Activated T-cell treated with anti-CD3 and anti-CD28 coated beads, Interleukin-2, amount 50 U/mL, for 48 hours (primary cell): ENCODE measurements around the gene CD300E.
"Not testable (repeated sequence)": the region's sequence is repeated elsewhere in the genome, so short reads cannot be mapped to it uniquely, and the experiment has no call there.

ENCODE experiments used
- DNase-seq, 2 experiments: peaks; one replicate each; pipeline ENCODE4 v3.0.0-alpha.2; 2020

The CD300E gene, protein sequence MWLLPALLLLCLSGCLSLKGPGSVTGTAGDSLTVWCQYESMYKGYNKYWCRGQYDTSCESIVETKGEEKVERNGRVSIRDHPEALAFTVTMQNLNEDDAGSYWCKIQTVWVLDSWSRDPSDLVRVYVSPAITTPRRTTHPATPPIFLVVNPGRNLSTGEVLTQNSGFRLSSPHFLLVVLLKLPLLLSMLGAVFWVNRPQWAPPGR

GRCh38 chr17:74623693-74624093 lies at the start of gene CD300E:
CD300E (minus strand) TSS chr17:74623738; CDS start chr17:74623621, 117 bp downstream.
- DNase-seq, result no peak

- DNase-seq, result peak; percentile 77 to 84
Observed at GRCh38 chr17:74671031-74671771, 47.7 kb upstream of the CD300E start.

DNA sequence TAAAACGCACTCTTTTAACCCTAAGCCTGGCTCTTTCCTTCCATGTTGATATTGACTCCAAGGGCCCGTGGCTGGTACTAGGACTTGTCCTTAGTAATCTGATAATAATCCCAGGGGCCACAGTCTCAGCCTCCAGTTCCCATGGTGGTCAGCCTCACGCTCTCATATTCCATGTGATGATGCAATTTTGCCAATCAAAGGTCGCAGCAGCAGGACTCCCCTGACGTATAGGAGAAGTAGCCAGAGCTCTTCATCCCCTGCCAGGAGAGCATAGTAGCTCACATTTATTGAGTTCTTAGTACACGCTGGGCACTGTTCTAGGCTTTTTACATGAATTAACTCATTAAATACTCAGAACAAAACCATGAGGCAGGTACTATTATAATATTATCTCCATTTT lies 46.8 kb upstream of the CD300E start:
- DNase-seq, result no peak

DNA sequence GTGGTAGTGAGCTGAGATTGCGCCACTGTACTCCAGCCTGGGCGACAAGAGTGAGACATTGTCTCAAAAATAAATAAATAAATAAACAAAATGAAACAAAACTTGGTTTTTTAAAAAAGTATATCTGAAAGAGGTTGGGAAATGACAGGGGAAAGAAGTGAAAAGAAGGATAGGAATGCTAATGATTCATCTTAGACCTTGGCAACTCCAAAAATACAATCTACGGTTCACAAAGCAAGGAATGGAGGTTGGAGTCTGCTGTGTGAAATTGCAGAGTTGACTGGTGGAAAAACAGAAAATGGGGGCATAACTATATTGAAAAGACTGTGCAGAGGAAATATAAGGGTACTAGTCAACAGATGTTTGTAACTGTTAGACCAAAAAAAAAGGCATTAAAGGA lies 40.0 kb upstream of the CD300E start:
- DNase-seq, result no peak

DNA sequence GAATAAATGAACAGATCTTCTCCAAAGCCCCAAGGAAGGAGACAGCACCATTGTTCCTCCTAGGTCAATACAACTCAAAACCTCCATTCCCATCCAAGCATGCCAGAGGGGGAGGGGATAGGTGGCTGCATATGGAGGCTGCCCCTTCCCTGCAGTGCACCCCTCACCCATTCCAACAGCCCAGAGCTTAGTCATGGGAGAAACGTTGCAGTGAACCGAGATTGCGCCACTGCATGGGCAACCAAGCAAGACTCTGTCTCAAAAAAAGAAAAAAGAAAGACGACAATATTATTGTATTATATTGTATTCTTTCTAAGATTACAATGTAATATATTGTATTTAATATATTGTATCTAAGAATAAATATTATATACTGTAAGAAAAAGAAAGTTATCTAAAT lies 36.4 kb upstream of the CD300E start:
- no peak for DNase-seq

GRCh38 chr17:74658620-74659019 lies 35.1 kb upstream of the CD300E start:
- no peak for DNase-seq

DNA sequence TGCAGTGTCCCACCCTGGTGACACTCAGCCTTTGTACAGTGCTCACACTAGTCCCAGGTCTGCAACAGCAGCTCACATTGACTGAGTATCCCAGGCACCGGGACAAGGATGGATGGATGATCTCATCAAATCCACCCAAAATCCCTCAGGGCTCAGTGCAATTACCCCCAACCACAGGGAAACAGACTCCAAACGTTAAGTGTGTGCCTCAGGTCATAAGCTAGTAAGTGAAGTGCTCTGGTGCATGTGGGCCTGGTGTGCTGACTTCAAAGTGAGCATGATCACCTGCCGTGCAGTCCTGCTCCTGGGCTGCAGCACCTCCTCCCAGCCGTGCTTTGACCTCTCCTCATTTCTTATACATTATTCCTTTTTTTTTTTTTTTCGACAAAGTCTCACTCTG lies 31.2 kb upstream of the CD300E start:
- no peak for DNase-seq

DNA sequence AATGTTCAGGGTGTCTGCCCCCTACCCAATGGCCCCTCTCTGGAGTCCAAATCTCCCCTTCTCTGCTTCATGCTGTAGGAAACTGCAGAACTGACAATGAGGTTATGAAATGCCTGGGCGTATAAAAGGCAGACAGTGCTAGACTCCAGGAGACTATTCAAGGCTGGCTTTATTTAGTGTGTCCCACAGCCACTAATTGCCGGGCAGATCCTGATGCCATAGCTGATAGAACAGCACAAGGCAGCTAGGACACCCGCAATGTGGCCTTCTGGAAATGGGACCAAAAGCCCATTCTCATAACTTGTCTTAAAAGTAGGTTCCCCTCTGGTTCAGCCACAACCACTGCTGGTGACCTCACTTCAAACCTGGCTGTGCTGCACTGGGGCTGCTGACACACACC lies 28.5 kb upstream of the CD300E start:
- DNase-seq, result no peak

GRCh38 chr17:74649909-74650308 lies 26.4 kb upstream of the CD300E start:
- DNase-seq, result no peak

DNA sequence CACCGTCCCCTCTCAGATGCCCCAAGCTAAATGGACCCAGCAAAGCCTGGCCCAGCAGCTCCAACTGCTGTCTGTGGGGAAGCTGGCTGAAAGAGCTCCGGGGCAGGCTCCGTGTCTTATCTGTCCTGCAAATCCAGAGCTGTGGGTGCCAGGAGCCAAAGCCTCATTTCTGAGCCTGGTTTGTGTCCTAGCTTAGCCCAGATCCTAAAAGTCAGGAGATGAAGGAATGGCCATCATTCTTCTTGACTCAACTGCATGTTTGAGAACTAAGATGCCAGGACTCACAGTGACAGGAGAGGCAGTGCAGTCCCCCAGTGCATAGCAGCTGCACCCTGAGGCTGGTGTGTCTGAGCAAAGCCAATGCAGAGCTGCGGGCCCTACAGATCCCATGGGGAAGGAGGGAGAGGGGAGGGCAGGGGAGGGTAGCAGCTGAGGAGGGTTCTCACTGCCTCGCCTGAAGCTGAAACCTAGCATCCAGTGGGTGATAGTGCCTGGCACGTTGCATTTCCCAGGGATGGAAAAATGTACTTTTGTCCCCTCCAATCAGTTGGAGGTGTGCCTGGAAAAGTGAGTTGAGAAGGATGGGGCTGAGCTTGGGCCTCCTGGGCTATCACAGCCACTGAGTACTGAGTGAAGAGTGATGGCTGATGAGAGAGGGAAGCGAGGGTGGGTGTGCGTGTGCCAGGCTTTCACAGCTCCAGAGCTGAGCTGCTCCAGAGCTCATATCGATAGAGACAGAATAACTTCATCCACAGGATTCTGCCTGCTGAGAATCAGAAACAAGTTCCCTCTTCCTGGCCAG lies 24.5 kb upstream of the CD300E start:
- no peak for DNase-seq

DNA sequence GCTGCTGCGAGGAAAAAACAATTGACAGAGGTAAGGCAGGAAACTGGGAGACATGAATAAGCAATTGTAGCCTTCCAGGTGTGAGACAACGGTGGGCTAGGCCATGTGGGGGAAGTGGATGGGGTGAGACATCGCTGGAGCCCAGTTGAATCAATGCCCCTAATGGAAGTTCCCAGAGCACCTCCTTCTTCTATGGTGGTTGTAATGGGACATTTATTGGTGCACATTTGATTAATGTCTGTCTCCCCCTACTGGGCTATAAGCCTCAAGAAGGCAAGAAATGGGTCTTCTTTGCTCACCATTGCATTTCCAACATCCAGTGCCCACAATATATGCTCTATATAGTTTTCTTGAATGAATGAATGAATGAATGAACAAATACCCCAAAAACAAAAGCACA lies 22.7 kb upstream of the CD300E start:
- DNase-seq, result no peak

GRCh38 chr17:74645010-74645409 lies 21.5 kb upstream of the CD300E start:
- no peak for DNase-seq

DNA sequence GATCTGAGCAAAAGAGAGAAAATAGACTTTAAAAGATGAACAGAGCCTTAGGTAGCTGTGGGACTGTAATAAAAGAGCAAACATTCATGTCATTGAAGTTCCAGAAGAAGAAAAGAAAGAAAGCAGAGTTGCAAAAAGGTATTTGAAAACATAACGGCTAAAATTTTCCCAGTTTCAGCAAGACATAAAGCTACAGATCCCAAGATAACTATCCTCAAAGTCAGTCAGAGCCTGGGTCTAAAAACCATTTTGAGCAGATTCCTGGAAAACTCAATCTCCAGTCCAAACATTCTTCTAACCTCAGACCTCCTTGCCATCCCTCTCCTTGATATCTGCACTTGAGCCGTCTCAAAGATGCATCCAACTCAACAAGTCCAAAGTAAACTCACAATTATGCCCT lies 20.9 kb upstream of the CD300E start:
- no peak for DNase-seq

DNA sequence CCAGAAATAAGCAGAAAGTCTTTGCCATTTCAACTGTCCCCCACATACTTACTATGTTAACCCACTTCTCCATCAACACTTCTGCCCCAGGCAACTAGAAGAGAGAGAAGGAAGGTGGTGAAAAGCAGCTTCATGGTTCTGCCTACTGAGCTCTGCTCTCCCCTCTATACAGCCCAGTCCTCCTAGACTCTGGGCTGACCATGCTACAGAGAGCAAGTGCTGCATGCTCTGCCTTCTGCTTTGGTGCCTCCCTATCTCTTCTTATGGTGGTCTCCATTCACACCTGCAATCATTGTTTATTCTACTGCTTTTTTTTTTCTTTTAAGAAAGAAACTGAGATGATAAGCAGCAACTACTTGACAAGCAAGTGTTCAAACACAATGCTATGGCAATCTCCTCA lies 20.3 kb upstream of the CD300E start:
- no peak for DNase-seq

DNA sequence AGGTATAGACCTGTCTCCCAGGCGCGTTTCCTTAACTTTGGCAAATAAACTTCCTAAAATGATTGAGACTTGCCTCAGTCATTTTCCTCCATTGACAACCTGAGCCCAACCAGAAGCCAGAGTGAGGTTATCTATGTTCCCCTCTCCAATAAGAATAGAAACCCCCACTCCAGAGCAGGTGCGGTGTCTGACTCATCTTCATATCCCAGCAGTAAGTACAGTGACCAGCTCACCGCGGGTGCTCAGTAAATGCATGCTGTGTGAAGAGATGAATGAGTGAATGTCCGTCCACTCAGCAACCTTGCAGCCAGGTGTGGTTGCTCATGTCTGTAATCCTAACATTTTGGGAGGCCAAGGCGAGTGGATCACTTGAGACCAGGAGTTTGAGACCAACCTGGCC lies 19.5 kb upstream of the CD300E start:
- no peak for DNase-seq

DNA sequence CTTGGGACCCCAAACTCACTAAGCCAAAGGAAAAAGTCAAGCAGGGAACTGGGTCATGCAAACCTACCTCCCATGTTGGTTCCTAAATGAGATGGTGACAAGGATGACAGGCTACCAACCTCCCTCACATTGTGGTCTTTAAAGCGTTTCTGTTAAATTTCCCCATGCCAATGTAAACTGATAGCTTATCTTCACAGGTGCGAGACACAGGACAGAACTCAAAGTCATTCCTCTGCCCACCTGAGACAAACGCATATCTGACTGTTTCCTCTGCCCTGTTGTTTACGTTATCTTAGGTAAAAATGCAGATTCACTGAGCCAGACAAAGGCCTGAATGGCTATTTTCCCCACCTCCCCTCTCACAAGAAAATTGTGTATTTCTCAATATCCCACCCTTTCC lies 19.0 kb upstream of the CD300E start:
- DNase-seq, result no peak

GRCh38 chr17:74641958-74642298 lies 18.4 kb upstream of the CD300E start:
- no peak for DNase-seq

- DNase-seq, result no peak
Observed at GRCh38 chr17:74641224-74641957, 17.9 kb upstream of the CD300E start.

DNA sequence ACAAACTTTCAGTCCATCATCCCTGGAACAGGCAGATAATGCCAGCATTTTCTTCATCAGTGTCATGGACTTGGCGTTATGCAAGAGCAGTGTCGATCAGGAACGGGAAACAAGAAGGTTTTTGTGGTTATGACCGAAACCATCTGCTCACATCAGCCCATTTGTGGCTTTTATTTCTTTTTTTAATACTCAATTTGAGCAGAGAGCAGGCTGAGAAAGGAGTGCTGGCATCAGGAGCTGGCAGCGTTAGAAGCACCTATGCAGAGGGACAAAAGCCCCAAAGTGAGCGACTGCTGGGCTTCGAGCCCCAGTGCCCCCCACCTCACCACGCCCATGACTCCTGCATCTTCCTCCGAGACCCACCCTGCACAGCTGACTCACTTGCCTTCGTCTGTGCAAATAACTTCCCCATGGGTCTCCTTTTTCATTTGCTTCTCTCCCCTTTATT lies 16.2 kb upstream of the CD300E start:
- peak; percentile 19 to 24 for DNase-seq

DNA sequence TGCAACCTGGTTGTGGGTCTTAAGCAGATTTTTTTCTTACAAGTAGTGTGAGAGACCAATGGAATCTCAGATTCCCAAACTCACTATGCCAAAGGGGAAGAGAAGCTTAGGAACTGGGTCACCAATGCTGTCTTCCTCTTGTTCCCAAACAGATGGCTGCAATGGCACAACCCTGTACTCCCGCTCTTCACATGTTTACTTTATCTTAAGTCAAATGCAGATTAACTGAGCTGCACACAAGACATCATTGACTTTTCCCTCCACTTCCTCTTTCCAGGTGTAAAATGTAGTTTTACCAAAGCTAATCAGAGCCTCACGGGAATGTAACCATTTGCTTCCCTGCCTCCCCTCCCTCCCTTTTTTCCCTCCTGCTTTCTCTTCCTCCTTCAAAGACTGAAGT lies 14.4 kb upstream of the CD300E start:
- no peak for DNase-seq

DNA sequence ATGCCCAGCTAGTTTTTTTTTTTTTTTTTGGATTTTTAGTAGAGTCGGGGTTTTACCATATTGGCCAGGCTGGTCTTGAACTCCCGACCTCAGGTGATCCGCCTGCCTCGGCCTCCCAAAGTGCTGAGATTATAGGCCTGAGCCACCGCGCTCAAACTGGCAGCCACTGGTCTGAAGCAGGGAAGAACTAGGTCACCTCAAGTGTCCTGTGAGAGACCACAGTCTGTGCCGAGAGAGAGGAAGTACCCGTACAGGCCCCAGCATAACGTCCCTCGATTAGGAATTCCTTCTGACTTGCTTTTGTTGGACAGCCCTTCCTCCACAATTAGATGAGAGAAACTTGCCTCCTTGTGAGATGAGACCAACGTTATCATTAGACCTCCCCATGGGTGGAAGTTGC lies 13.7 kb upstream of the CD300E start:
- no peak for DNase-seq

- not testable (repeated sequence) for DNase-seq
Observed at GRCh38 chr17:74636541-74637085, 13.1 kb upstream of the CD300E start.

GRCh38 chr17:74635418-74635817 lies 11.9 kb upstream of the CD300E start:
- no peak for DNase-seq
